Dermis microvascular lymphatic vessel endothelial cell (primary cell): ENCODE measurements around the gene ALG9. TPM values are rescaled to one million over a fixed set of nuclear protein-coding genes. Genes with fewer than 3 reads are reported as not detected.

Experiments used
- DNase-seq, 2 donors: peaks; one replicate each; pipeline versions ENCODE4 v3.0.0 to v3.0.0-alpha.2; 2010; ENCODE audit warnings: low read depth in 2 of 2
- total RNA-seq: library from RNA; depleted of rRNA; stranded (reverse); fragments of >200 nt; gene quantifications from 2 replicates; pipeline ENCODE4 v1.2.1, GENCODE V29; 2014

Gene ALG9
- total RNA-seq, 1 donor from 2014 or later = 19.5 TPM

GRCh38 chr11:111765984-111766833 is 105.2 kb downstream of the ALG9 start, which contains the start of gene PPP2R1B:
PPP2R1B (minus strand) TSS chr11:111766389; CDS start chr11:111766361, 28 bp downstream.
- DNase-seq = peak in 1 of 2 donors; percentile 66

GRCh38 chr11:111765320-111765983 is 105.9 kb downstream of the ALG9 start:
- DNase-seq = peak in 1 of 2 donors; percentile 14

- DNase-seq = no peak
Measured at GRCh38 chr11:111764621-111765020, 106.8 kb downstream of the ALG9 start.

- no peak for DNase-seq
Measured at GRCh38 chr11:111762981-111763643, 108.3 kb downstream of the ALG9 start.

- DNase-seq = no peak
Measured at GRCh38 chr11:111762526-111762925, 108.9 kb downstream of the ALG9 start.

DNA sequence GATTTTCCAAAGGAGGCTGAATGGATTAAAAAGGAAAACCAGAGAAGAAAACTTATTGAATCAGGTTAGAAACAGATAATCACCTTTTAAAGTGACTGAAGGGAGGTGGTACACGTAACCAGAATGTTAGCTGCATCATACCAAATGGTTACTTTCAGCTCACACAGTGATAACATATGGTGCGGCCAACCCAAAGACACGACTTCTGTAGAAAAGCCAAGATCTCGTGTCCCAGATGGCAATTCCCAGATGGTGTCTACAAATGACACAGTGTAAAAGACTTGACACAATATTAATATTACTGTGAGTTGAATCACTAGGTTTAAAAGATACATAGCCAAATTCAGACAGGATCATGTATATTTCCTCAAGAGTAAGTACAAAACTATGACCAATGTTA is 110.3 kb downstream of the ALG9 start:
- DNase-seq = no peak

GRCh38 chr11:111759778-111760407 is 111.5 kb downstream of the ALG9 start:
- DNase-seq = peak; percentile 77 to 86

GRCh38 chr11:111759376-111759775 is 112.0 kb downstream of the ALG9 start:
- DNase-seq = peak in 1 of 2 donors; percentile 55

DNA sequence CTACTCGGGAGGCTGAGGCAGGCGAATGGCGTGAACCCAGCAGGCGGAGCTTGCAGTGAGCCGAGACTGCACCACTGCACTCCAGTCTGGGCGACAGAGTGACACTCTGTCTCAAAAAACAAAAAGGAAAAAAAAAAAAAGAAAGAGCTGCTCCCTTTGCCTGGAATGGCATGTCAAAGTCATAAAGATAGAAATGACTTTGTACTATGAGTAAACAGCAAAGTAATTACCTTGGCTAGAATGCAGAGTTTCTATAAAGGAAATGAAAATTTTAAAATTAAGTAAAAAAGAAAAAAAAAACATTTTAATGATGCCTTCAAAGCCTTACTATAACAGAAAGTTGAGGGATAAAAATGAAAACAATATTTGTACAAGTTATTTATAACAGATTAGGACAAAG is 115.3 kb downstream of the ALG9 start:
- no peak for DNase-seq

GRCh38 chr11:111749646-111750045 is 121.7 kb downstream of the ALG9 start:
- no peak for DNase-seq

GRCh38 chr11:111748035-111748804 is 123.2 kb downstream of the ALG9 start:
- no peak for DNase-seq

- no peak for DNase-seq
Measured at GRCh38 chr11:111745719-111746504, 125.5 kb downstream of the ALG9 start.

- DNase-seq = no peak
Measured at GRCh38 chr11:111743700-111744099, 127.7 kb downstream of the ALG9 start.

- DNase-seq = no peak
Measured at GRCh38 chr11:111741751-111742150, 129.6 kb downstream of the ALG9 start.

DNA sequence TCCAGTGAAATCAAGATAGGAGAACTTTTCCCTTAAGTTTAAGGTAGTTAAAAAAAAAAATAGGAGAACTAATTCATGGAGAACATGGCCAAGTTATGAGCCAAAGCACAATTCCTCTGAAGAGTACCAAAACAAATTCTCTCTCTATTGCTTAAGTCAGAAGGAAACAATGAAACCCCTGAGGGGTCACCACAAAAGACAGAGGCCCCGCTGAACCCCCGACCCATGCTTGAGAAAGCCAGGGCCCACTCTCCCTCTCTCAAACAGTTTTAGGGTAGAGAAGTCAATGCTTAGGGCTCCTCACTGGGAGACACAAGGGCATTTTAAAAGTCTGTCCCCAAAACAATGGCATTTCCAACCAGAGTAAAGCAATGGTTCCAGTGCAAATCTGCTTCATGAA is 132.1 kb downstream of the ALG9 start:
- no peak for DNase-seq

- peak; percentile 82 to 87 for DNase-seq
Measured at GRCh38 chr11:111737444-111738210, 133.8 kb downstream of the ALG9 start.

- no peak for DNase-seq
Measured at GRCh38 chr11:111736621-111737443, 134.5 kb downstream of the ALG9 start.
